Keratinocyte (primary cell): Measurements from ENCODE around the gene DNHD1. TPM values are rescaled to one million over a fixed set of nuclear protein-coding genes. Genes with fewer than 3 reads are reported as not detected.

Experiments
- DNase-seq: peaks from one replicate; pipeline ENCODE4 v3.0.0-alpha.2; 2011; ENCODE audit warnings: low read depth, missing footprints, low spot score
- FAIRE-seq: peaks from 2 replicates; lab custom pipeline; 2011; peaks lifted over from hg19 to GRCh38; lab: Jason Lieb, UNC
- H2AFZ ChIP-seq: 2 replicates; pipeline ENCODE4 v1.6.0; 2012; ENCODE audit warnings: low read length, control low read depth, inconsistent platforms; ENCODE audit not compliant: control insufficient read depth
- H3K27ac ChIP-seq: 2 replicates; pipeline ENCODE4 v1.5.1; 2011; ENCODE audit warnings: low read length; ENCODE audit not compliant: control insufficient read depth, insufficient read depth
- H3K27me3 ChIP-seq: 3 replicates; pipeline ENCODE4 v1.6.0; 2011; ENCODE audit warnings: low read length; ENCODE audit not compliant: control insufficient read depth, insufficient read depth; ENCODE audit errors: extremely low read depth
- H3K36me3 ChIP-seq, 2 experiments: 2 replicates in 1 of 2; 3 replicates in 1 of 2; pipeline ENCODE4 v1.5.1; 2011; ENCODE audit warnings: low read length in 2 of 2, mild to moderate bottlenecking in 1 of 2; ENCODE audit not compliant: control insufficient read depth in 2 of 2, insufficient read depth in 2 of 2; ENCODE audit errors: extremely low read depth in 1 of 2
- H3K4me1 ChIP-seq: 3 replicates; pipeline ENCODE4 v1.5.1; 2011; ENCODE audit warnings: low read length; ENCODE audit not compliant: control insufficient read depth, insufficient read depth; ENCODE audit errors: extremely low read depth
- H3K4me2 ChIP-seq: 3 replicates; pipeline ENCODE4 v1.6.0; 2011; ENCODE audit warnings: low read depth, low read length; ENCODE audit not compliant: control insufficient read depth, insufficient read depth; ENCODE audit errors: extremely low read depth
- H3K4me3 ChIP-seq, 3 experiments: fragments of 200-600 bp in 1 of 3; sonication (generic) in 1 of 3; 2 replicates in 2 of 3; 3 replicates in 1 of 3; pipeline ENCODE4 v1.5.1; 2011 to 2016; ENCODE audit warnings: low read length in 3 of 3, mild to moderate bottlenecking in 3 of 3, control low read depth in 2 of 3, inconsistent platforms in 1 of 3, low read depth in 1 of 3, mixed read lengths in 1 of 3, mixed run types in 1 of 3, moderate library complexity in 1 of 3; ENCODE audit not compliant: control insufficient read depth in 2 of 3, insufficient read depth in 2 of 3; ENCODE audit errors: extremely low read depth in 1 of 3
- H3K79me2 ChIP-seq: 2 replicates; pipeline ENCODE4 v1.6.0; 2012; ENCODE audit warnings: low read length; ENCODE audit not compliant: control insufficient read depth, insufficient read depth
- H3K9ac ChIP-seq: 3 replicates; pipeline ENCODE4 v1.6.0; 2011; ENCODE audit warnings: low read length; ENCODE audit not compliant: control insufficient read depth, insufficient read depth; ENCODE audit errors: extremely low read depth
- H3K9me1 ChIP-seq: 3 replicates; pipeline ENCODE4 v1.6.0; 2011; ENCODE audit warnings: low read length; ENCODE audit not compliant: control insufficient read depth, insufficient read depth; ENCODE audit errors: extremely low read depth
- H3K9me3 ChIP-seq: 2 replicates; pipeline ENCODE4 v1.5.1; 2012; ENCODE audit warnings: low read depth, low read length; ENCODE audit not compliant: control insufficient read depth
- H4K20me1 ChIP-seq: 3 replicates; pipeline ENCODE4 v1.6.0; 2011; ENCODE audit warnings: low read length; ENCODE audit not compliant: control insufficient read depth, insufficient read depth; ENCODE audit errors: extremely low read depth
- CTCF ChIP-seq, 3 experiments: IDR thresholded peaks in 1 of 3; conservative IDR thresholded peaks in 1 of 3; optimal IDR thresholded peaks in 1 of 3; 2 replicates in 2 of 3; 3 replicates in 1 of 3; pipeline versions ENCODE3 to v1.5.1; 2011; ENCODE audit warnings: low read length in 3 of 3, mild to moderate bottlenecking in 3 of 3, moderate library complexity in 2 of 3, control low read depth in 1 of 3, inconsistent platforms in 1 of 3; ENCODE audit not compliant: insufficient read depth in 2 of 3; ENCODE audit errors: extremely low read depth in 1 of 3
- EZH2 ChIP-seq: IDR thresholded peaks from one replicate; pipeline ENCODE4 v1.6.1; 2012; ENCODE audit warnings: inconsistent platforms, mild to moderate bottlenecking, low read length, moderate library complexity
- dilution Hi-C: fragments of 300-500 bp; cut with MboI; formaldehyde crosslinking; loops from one replicate; pipeline ENCODE4 v1.7.0; 2020; ENCODE audit warnings: low sequenced_read_pairs; ENCODE audit not compliant: extremely low pct_ligation_motif_present
- polyA minus RNA-seq, 3 experiments: library from RNA; depleted of rRNA, polyadenylated mRNA; stranded (reverse); fragments of >200 nt; gene quantifications; 1 replicate in 1 of 3; 2 replicates in 1 of 3; 3 replicates in 1 of 3; pipeline ENCODE4 v1.2.3, GENCODE V29; 2011
- polyA plus RNA-seq, 5 experiments: library from polyadenylated mRNA; depleted of rRNA in 3 of 5; stranded (reverse) in 3 of 5; stranded (forward) in 1 of 5; unstranded in 1 of 5; fragments of >200 nt; gene quantifications; 1 replicate in 1 of 5; 2 replicates in 3 of 5; 3 replicates in 1 of 5; pipeline versions ENCODE4 v1.2.1 to v1.2.3, GENCODE V29; 2011 to 2012; ENCODE audit warnings: missing spikeins in 2 of 5, low read depth in 1 of 5, low replicate concordance in 1 of 5

The DNHD1 gene
- polyA plus RNA-seq (2.1 to 3.5 TPM (median 2.9 TPM) in 3 replicates), polyA minus RNA-seq (7.8 to 22.1 TPM (median 17.1 TPM) in 3 replicates)
- 3.3 TPM for polyA plus RNA-seq (2011; ENCODE audit: low read depth)
- polyA plus RNA-seq (2011; cell fraction: cytosol; rRNA removed): 0.49 and 0.83 TPM in 2 replicates
- 20.8 and 25.3 TPM in 2 replicates for polyA plus RNA-seq (2011; cell fraction: nucleus; rRNA removed)
- 1.8 and 5.7 TPM in 2 replicates for polyA plus RNA-seq (2012; ENCODE audit: low replicate concordance)
- 1.7 TPM for polyA minus RNA-seq (2011; cell fraction: cytosol; rRNA and poly(A)+ RNA removed)
- 17.3 and 30.0 TPM in 2 replicates for polyA minus RNA-seq (2011; cell fraction: nucleus; rRNA and poly(A)+ RNA removed)

GRCh38 chr11:6497069-6497839 lies at the start of gene DNHD1:
DNHD1 (plus strand) TSS chr11:6497280; CDS start chr11:6498216, 936 bp downstream.
- Histone ChIP-seq H3K36me3 (peaks cover 0 to 16% of the 10 kb centered on the region in 2 experiments), H2AFZ (no peak within 1 kb of the TSS), H3K79me2 (no peaks in the 10 kb centered on the region), H3K9me3 (no peaks in the 10 kb centered on the region), H3K27me3 (no peaks in the 10 kb centered on the region), H3K4me1 (no peaks in the 10 kb centered on the region), H3K4me2 (no peak within 1 kb of the TSS), H4K20me1 (no peaks in the 10 kb centered on the region), H3K27ac (no peak within 1 kb of the TSS), H3K9ac (no peak within 1 kb of the TSS), H3K9me1 (no peaks in the 10 kb centered on the region), H3K4me3 (no peak within 1 kb of the TSS)
- no peak for TF ChIP-seq EZH2
- no peak for TF ChIP-seq CTCF (optimal IDR thresholded peaks at IDR 0.05 in 1 of 3, IDR thresholded peaks at IDR 0.05 in 1 of 3, conservative IDR thresholded peaks at IDR 0.05 in 1 of 3; ENCODE audit: extremely low read depth in 1 of 3, insufficient read depth in 2 of 3, low read length in 3 of 3)
- DNase-seq (no peak), FAIRE-seq (no peak)
- dilution Hi-C loops: no loop called here

- H3K27ac ChIP-seq: no peak overlapping the region
- no peaks in the 10 kb centered on the region for H3K9me3 ChIP-seq
- H3K79me2 ChIP-seq: no peaks in the 10 kb centered on the region
- no peak for TF ChIP-seq EZH2
- TF ChIP-seq CTCF (optimal IDR thresholded peaks at IDR 0.05 in 1 of 3, IDR thresholded peaks at IDR 0.05 in 1 of 3, conservative IDR thresholded peaks at IDR 0.05 in 1 of 3; ENCODE audit: extremely low read depth in 1 of 3, insufficient read depth in 2 of 3, low read length in 3 of 3): no peak
- no peaks in the 10 kb centered on the region for H4K20me1 ChIP-seq
- no peak for FAIRE-seq
- no peaks in the 10 kb centered on the region for H3K4me1 ChIP-seq
- H2AFZ ChIP-seq: no peak overlapping the region
- no peak overlapping the region for H3K9ac ChIP-seq
- no peak overlapping the region for H3K4me3 ChIP-seq
- dilution Hi-C loops: no loop called here
- peaks cover 10 to 15% of the 10 kb centered on the region in 2 experiments for H3K36me3 ChIP-seq
- H3K4me2 ChIP-seq: no peak overlapping the region
- no peak for DNase-seq
- no peaks in the 10 kb centered on the region for H3K27me3 ChIP-seq
- no peaks in the 10 kb centered on the region for H3K9me1 ChIP-seq
These were observed 48.5 kb upstream of the DNHD1 start for GRCh38 chr11:6448574-6448973.
